Adrenal gland (tissue), 12 donors: ENCODE data around the gene TIPIN. TPM values are rescaled to one million over a fixed set of nuclear protein-coding genes. Genes with fewer than 3 reads are reported as not detected.
A peak's percentile ranks its signal among the peaks of the same experiment; 100 is the strongest.
"Not testable (repeated sequence)": the region's sequence is repeated elsewhere in the genome, so short reads cannot be mapped to it uniquely, and the experiment has no call there.

Source experiments
- DNase-seq, 7 donors: peaks; one replicate each; pipeline ENCODE4 v3.0.0-alpha.2; 2019 to 2020
- H3K27ac ChIP-seq, 5 donors: fragments of 200-600 bp; sonication (generic) in 4 of 5; 1 replicate in 3 of 5; 2 replicates in 2 of 5; pipeline versions ENCODE4 v1.5.1 to v1.8.0; 2016 to 2020; ENCODE audit warnings: mild to moderate bottlenecking in 1 of 5
- H3K27me3 ChIP-seq: fragments of 200-600 bp; 2 replicates; pipeline ENCODE4 v1.8.0; 2021
- H3K36me3 ChIP-seq, 2 donors: fragments of 200-600 bp; replicated peaks in 1 of 2; 1 replicate in 1 of 2; 2 replicates in 1 of 2; pipeline versions ENCODE4 v1.5.1 to v1.8.0; 2018 to 2022
- H3K4me1 ChIP-seq, 2 donors: fragments of 200-600 bp; replicated peaks in 1 of 2; 1 replicate in 1 of 2; 2 replicates in 1 of 2; pipeline versions ENCODE4 v1.5.1 to v1.8.0; 2018 to 2021
- H3K4me3 ChIP-seq, 4 donors: fragments of 200-600 bp; sonication (generic) in 3 of 4; one replicate each; pipeline ENCODE4 v1.5.1; 2016 to 2018
- H3K9me3 ChIP-seq, 3 donors: fragments of 200-600 bp; sonication (generic) in 1 of 3; replicated peaks in 1 of 3; 1 replicate in 2 of 3; 2 replicates in 1 of 3; pipeline versions ENCODE4 v1.5.1 to v1.8.0; 2016 to 2021
- CTCF ChIP-seq, 6 experiments: fragments of 450-650 bp in 4 of 6; fragments of 200-600 bp in 2 of 6; sonication (generic) in 1 of 6; IDR thresholded peaks; 1 replicate in 5 of 6; 2 replicates in 1 of 6; pipeline versions ENCODE4 v1.5.1 to v1.8.0; 2016 to 2021; ENCODE audit warnings: antibody characterized with exemption in 6 of 6, mild to moderate bottlenecking in 2 of 6, moderate library complexity in 1 of 6
- POLR2A ChIP-seq, 2 donors: fragments of 450-650 bp; IDR thresholded peaks; one replicate each; pipeline ENCODE4 v1.6.1; 2017; ENCODE audit warnings: antibody characterized with exemption in 2 of 2, mild to moderate bottlenecking in 2 of 2, moderate library complexity in 1 of 2
- WGBS, 4 donors: extraction: QIAGEN DNeasy Blood & Tissue Kit in 2 of 4; methylation state at CpG; one replicate each; pipeline versions ENCODE4 v1.1.5 to v1.1.7; 2013 to 2017; 5-methylcytosine and 5-hydroxymethylcytosine counted together
- intact Hi-C, 2 donors: fragments of 100-400 bp; cut with DNase I; formaldehyde crosslinking; loops; one replicate each; pipeline versions ENCODE4 v1.14.1 to v1.15.0; 2022 to 2023
- polyA plus RNA-seq, 3 donors: library from polyadenylated mRNA; stranded (reverse); fragments of 200-250 nt in 2 of 3; fragments of 350-450 nt in 1 of 3; fragmentation: Illumina TruSeq in 1 of 3; extraction: RNeasy Lipid Tissue Mini Kit (QIAGEN cat#74804) in 1 of 3; gene quantifications; one replicate each; pipeline ENCODE4 v1.2.3, GENCODE V29; 2013 to 2014
- total RNA-seq, 9 donors: library from RNA; depleted of rRNA in 4 of 9; stranded (reverse); fragments of >200 nt in 4 of 9; fragments of 120-200 nt in 1 of 9; fragmentation: NEBNext Ultra II Directional in 1 of 9; extraction: Animal tissue kit (Norgen Biotek cat#: 25700) in 1 of 9; gene quantifications; one replicate each; pipeline versions ENCODE4 v1.1.0 to v1.2.4, GENCODE V29; 2013 to 2023
- donor health status: healthy with polysubstance abuse.
- donor health status: Bipolar disorder and iron deficiency.
- donor health status: DM: yes; HTN: yes; CAD: no.
- donor health status: DM: no; HTN: no; CAD: no.
- donor health status: DM: no; HTN: no; CAD: no.
- donor health status: DM: yes; HTN: yes; CAD: no.

Gene TIPIN
- total and polyA plus RNA-seq, 12 donors, result 1.3 to 13.5 (median 6.5) TPM

GRCh38 chr15:66386204-66387123 is 30.0 kb upstream of the TIPIN start, which contains the start of gene MAP2K1:
Gene MAP2K1, plus strand, starts transcription at chr15:66386912. Its CDS starts 436 bp downstream, at chr15:66387348.
- Histone ChIP-seq H3K4me3 (peak within 1 kb of the TSS; percentile 3 to 93 (median 37)), H3K36me3 (no peaks in the 10 kb centered on the region), H3K9me3 (no peaks in the 10 kb centered on the region), H3K27ac (peak within 1 kb of the TSS; percentile 48 to 97 (median 94)), H3K27me3 (no peaks in the 10 kb centered on the region), H3K4me1 (peaks cover 8 to 21% of the 10 kb centered on the region in 2 donors)
- peak; percentile 29 to 83 for TF ChIP-seq POLR2A (IDR thresholded peaks at IDR 0.05)
- TF ChIP-seq CTCF (IDR thresholded peaks at IDR 0.05), result peak; percentile 35 to 67 (median 60)
- DNase-seq, result peak; percentile 98 to 99 (median 99)
- 4 to 7% (median 6%) methylated on average over 35 to 69 of the region's 69 CpGs for WGBS, 4 donors
- intact Hi-C loops, result loop anchor here (5.0 kb wide), 1 partner anchor 111 kb away; the partner anchor contains the start of gene SNAPC5 (in 2 of the 2)

GRCh38 chr15:66381376-66381775 is 24.9 kb upstream of the TIPIN start:
- H3K36me3 ChIP-seq, H3K4me1 ChIP-seq, H3K27ac ChIP-seq, H3K9me3 ChIP-seq, DNase-seq, intact Hi-C loops, H3K4me3 ChIP-seq, H3K27me3 ChIP-seq: not testable (repeated sequence)
- 94 to 98% (median 95%) methylated on average over 2 of the region's 2 CpGs for WGBS, 4 donors

GRCh38 chr15:66378814-66379430 is 22.4 kb upstream of the TIPIN start:
- intact Hi-C loops, result no loop called here
- Histone ChIP-seq H3K9me3 (no peaks in the 10 kb centered on the region), H3K27me3 (no peaks in the 10 kb centered on the region), H3K27ac (no peak overlapping the region), H3K36me3 (no peaks in the 10 kb centered on the region), H3K4me3 (no peak overlapping the region), H3K4me1 (no peaks in the 10 kb centered on the region)
- 91 to 95% (median 93%) methylated on average over 7 of the region's 7 CpGs for WGBS, 4 donors
- no peak for DNase-seq
- TF ChIP-seq POLR2A (IDR thresholded peaks at IDR 0.05), result no peak

- intact Hi-C loops, result no loop called here
- Histone ChIP-seq H3K9me3 (no peaks in the 10 kb centered on the region), H3K27ac (no peak overlapping the region), H3K36me3 (no peaks in the 10 kb centered on the region), H3K4me1 (peaks cover 0 to 5% of the 10 kb centered on the region in 2 donors), H3K27me3 (no peaks in the 10 kb centered on the region), H3K4me3 (no peak overlapping the region)
- 95 to 99% (median 98%) methylated on average over 4 of the region's 4 CpGs for WGBS, 4 donors
- TF ChIP-seq CTCF (IDR thresholded peaks at IDR 0.05), result no peak
- no peak for TF ChIP-seq POLR2A (IDR thresholded peaks at IDR 0.05)
- DNase-seq, result no peak
Observed at GRCh38 chr15:66374179-66374578, 17.7 kb upstream of the TIPIN start.
